Loucy (cell line): Measurements from ENCODE around the gene SLC35F3.

ENCODE experiments used
- EZH2phosphoT487 ChIP-seq: fragments of 200-600 bp; IDR thresholded peaks from 2 replicates; pipeline ENCODE4 v1.6.1; 2018; ENCODE audit warnings: antibody characterized with exemption, mild to moderate bottlenecking, moderate library complexity, borderline replicate concordance
- TF ChIP-seq, protein P1 (sequence below): fragments of 200-600 bp; sonication (generic); conservative IDR thresholded peaks from 2 replicates; pipeline ENCODE4 v1.5.1; 2014; ENCODE audit warnings: mild to moderate bottlenecking, antibody characterized with exemption, low read length

- TF ChIP-seq EZH2phosphoT487, result no peak
- TF ChIP-seq, protein P1, sequence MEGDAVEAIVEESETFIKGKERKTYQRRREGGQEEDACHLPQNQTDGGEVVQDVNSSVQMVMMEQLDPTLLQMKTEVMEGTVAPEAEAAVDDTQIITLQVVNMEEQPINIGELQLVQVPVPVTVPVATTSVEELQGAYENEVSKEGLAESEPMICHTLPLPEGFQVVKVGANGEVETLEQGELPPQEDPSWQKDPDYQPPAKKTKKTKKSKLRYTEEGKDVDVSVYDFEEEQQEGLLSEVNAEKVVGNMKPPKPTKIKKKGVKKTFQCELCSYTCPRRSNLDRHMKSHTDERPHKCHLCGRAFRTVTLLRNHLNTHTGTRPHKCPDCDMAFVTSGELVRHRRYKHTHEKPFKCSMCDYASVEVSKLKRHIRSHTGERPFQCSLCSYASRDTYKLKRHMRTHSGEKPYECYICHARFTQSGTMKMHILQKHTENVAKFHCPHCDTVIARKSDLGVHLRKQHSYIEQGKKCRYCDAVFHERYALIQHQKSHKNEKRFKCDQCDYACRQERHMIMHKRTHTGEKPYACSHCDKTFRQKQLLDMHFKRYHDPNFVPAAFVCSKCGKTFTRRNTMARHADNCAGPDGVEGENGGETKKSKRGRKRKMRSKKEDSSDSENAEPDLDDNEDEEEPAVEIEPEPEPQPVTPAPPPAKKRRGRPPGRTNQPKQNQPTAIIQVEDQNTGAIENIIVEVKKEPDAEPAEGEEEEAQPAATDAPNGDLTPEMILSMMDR, result no peak
These were observed 392.0 kb downstream of the SLC35F3 start for GRCh38 chr1:234296496-234296895.
